ENCODE data around the gene VAC14. TPM values are rescaled to one million over a fixed set of nuclear protein-coding genes. Genes with fewer than 3 reads are reported as not detected.

The VAC14 gene
- total RNA-seq, 1 experiment from 2014 or later: 49.9 TPM

GRCh38 chr16:70680495-70681381, 120.2 kb downstream of the VAC14 start:
- H3K23me2 ChIP-seq (ENCODE audit: insufficient read length, low read depth, low read length, poor library complexity, severe bottlenecking): peaks cover 7% of the 10 kb centered on the region
- H3T11ph ChIP-seq (ENCODE audit: low read length): no peak overlapping the region
- H3K4me1 ChIP-seq (ENCODE audit: insufficient read depth, low read length): no peaks in the 10 kb centered on the region
- no peak overlapping the region for H3K23ac ChIP-seq (ENCODE audit: insufficient read length, low read depth, low read length)
- Mint-ChIP-seq H3K4me3 (no peak overlapping the region; a peak in 1 of 5 replicates), H3K36me3 (ENCODE audit: insufficient read depth in 1 of 3, low read depth in 3 of 3) (peaks cover 2 to 28% (median 14%) of the 10 kb centered on the region in 3 experiments), H3K9me3 (no peaks in the 10 kb centered on the region; a peak in 1 of 5 replicates), H3K27me3 (ENCODE audit: low read depth) (no peaks in the 10 kb centered on the region), H3K27ac (peak overlapping the region in 1 of 3 experiments; percentile 96; a peak in 1 of 7 replicates), H3K4me1 (peaks cover 4 to 14% of the 10 kb centered on the region in 2 experiments; a peak in 3 of 4 replicates)
- H4K20me1 ChIP-seq (ENCODE audit: control insufficient read depth, insufficient read depth, insufficient read length): no peaks in the 10 kb centered on the region
- no peak for DNase-seq
- no peak overlapping the region for H2BK12ac ChIP-seq (ENCODE audit: insufficient read length, low read depth, low read length)
- H2AK5ac ChIP-seq (ENCODE audit: insufficient read length, low read length): no peak overlapping the region
- no peak overlapping the region for H2BK120ac ChIP-seq (ENCODE audit: low read depth, low read length, poor library complexity, severe bottlenecking)
- no peak overlapping the region for H2BK20ac ChIP-seq (ENCODE audit: low read depth, low read length, poor library complexity, severe bottlenecking)
- H4K5ac ChIP-seq (ENCODE audit: insufficient read length, low read depth, low read length): no peak overlapping the region
- no peak overlapping the region for H3K4me2 ChIP-seq (ENCODE audit: insufficient read depth, insufficient read length, low read length)
- no peaks in the 10 kb centered on the region for H3K9me3 ChIP-seq (ENCODE audit: control insufficient read depth, low read depth, low read length)
- H3K79me2 ChIP-seq (ENCODE audit: insufficient read depth, low read length): no peaks in the 10 kb centered on the region
- no peak overlapping the region for H2BK5ac ChIP-seq (ENCODE audit: insufficient read length, low read length)
- peak overlapping the region; percentile 17 for H4K91ac ChIP-seq (ENCODE audit: insufficient read length, low read depth, low read length)
- WGBS (ENCODE audit: extremely low coverage, insufficient read length, low lambda C conversion rate): no CpG with 5 or more reads among the region's 18 CpGs
- no peak overlapping the region for H2BK15ac ChIP-seq (ENCODE audit: low read depth, low read length)
- H3K27ac ChIP-seq (ENCODE audit: insufficient read length, low read depth, low read length): no peak overlapping the region
- H4K8ac ChIP-seq (replicated peaks; ENCODE audit: insufficient read length, low read depth, low read length): no peak overlapping the region
- no peak overlapping the region for H2AFZ ChIP-seq (ENCODE audit: low read length)
- no peak overlapping the region for H3K56ac ChIP-seq (ENCODE audit: insufficient read length, low read depth, low read length)
- H3K27me3 ChIP-seq (ENCODE audit: insufficient read depth, low read length): no peaks in the 10 kb centered on the region
- no peaks in the 10 kb centered on the region for H3K79me1 ChIP-seq (ENCODE audit: insufficient read depth, low read depth, low read length, poor library complexity, severe bottlenecking)
- TF ChIP-seq CTCF (conservative IDR thresholded peaks at IDR 0.05): no peak
- no peak overlapping the region for H3K4ac ChIP-seq (ENCODE audit: low read depth, low read length)
- H3K14ac ChIP-seq (ENCODE audit: insufficient read depth, low read length): no peak overlapping the region
- H3K18ac ChIP-seq (ENCODE audit: insufficient read length, low read depth, low read length): no peak overlapping the region
- H3K9ac ChIP-seq (ENCODE audit: extremely low read depth, insufficient read length, low read length): no peak overlapping the region
